Measurements from ENCODE around the gene SCN5A. TPM values are rescaled to one million over a fixed set of nuclear protein-coding genes. Genes with fewer than 3 reads are reported as not detected.

SCN5A gene
- total RNA-seq, 1 donor from 2014 or later, result 3.5 TPM

DNA sequence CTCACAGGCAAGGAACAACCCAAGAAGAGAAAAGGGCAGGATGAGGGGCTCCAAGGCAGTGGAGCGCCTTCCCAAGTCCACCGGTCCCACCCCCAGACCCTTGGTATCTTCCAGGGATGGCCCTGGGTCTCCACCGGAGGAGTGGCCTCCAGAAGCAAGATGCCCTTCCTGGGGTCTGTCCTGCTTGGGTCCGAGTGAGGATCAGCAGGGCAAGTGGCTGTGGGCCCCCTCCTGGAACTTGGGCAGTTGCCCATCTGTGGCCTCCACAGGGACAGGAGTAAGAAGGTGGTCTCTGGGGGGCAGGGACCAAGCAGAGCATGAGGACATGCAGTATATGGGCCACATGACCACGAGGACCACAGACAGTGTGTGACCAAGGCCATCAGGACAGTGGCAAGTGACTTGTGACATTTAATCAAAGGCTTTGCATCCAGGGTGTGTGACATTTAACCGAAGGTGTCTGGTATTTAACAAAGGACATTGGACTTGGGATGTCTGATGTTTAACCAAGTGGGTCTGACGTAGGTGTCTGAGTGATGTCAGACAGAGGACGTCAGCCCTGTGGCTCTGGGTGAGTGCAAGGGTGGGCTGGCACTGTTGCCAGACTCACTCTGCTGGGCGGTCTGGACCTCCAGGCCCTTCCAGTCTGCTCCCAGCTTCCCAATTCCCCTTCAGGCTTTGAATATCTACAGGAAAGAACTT lies 34.7 kb downstream of the SCN5A start:
- Mint-ChIP-seq H3K27me3 (peaks cover 30% of the 10 kb centered on the region), H3K27ac (no peak overlapping the region), H3K9me3 (no peaks in the 10 kb centered on the region), H3K4me3 (no peak overlapping the region), H3K4me1 (ENCODE audit: unreplicated experiment) (no peaks in the 10 kb centered on the region), H3K36me3 (no peaks in the 10 kb centered on the region)
- no peak for DNase-seq (ENCODE audit: extremely low spot score, unreplicated experiment)
- TF ChIP-seq, protein P1, sequence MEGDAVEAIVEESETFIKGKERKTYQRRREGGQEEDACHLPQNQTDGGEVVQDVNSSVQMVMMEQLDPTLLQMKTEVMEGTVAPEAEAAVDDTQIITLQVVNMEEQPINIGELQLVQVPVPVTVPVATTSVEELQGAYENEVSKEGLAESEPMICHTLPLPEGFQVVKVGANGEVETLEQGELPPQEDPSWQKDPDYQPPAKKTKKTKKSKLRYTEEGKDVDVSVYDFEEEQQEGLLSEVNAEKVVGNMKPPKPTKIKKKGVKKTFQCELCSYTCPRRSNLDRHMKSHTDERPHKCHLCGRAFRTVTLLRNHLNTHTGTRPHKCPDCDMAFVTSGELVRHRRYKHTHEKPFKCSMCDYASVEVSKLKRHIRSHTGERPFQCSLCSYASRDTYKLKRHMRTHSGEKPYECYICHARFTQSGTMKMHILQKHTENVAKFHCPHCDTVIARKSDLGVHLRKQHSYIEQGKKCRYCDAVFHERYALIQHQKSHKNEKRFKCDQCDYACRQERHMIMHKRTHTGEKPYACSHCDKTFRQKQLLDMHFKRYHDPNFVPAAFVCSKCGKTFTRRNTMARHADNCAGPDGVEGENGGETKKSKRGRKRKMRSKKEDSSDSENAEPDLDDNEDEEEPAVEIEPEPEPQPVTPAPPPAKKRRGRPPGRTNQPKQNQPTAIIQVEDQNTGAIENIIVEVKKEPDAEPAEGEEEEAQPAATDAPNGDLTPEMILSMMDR (conservative IDR thresholded peaks at IDR 0.05), result no peak

DNA sequence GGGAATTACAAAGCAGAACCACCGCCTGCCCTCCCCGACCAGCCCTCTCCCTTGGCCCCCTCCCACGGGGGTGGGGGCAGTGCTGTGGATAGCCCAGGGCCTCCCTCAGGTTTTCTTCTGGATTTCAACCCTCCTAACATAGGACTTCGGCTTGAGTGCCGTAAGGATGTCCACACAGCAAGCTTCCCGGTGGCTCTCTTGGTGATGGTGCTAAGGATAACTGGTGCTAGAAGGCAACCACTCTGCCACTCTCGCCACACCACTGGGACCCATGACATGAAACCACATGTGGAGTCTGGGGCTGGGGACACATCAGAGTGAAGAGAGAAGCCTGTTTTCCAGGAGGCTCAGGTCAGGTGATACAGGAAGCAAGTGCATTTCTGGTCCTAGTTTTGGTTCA lies 35.4 kb downstream of the SCN5A start:
- TF ChIP-seq, protein P1 (conservative IDR thresholded peaks at IDR 0.05), result no peak
- peaks cover 28% of the 10 kb centered on the region for H3K27me3 Mint-ChIP-seq
- H3K4me3 Mint-ChIP-seq, result no peak overlapping the region
- H3K4me1 Mint-ChIP-seq (ENCODE audit: unreplicated experiment), result no peaks in the 10 kb centered on the region
- no peaks in the 10 kb centered on the region for H3K9me3 Mint-ChIP-seq
- DNase-seq (ENCODE audit: extremely low spot score, unreplicated experiment), result no peak
- H3K27ac Mint-ChIP-seq, result no peak overlapping the region
- no peaks in the 10 kb centered on the region for H3K36me3 Mint-ChIP-seq

GRCh38 chr3:38613426-38613825 lies 36.1 kb downstream of the SCN5A start:
- Mint-ChIP-seq H3K4me3 (no peak overlapping the region), H3K36me3 (no peaks in the 10 kb centered on the region), H3K9me3 (no peaks in the 10 kb centered on the region), H3K27me3 (peaks cover 22% of the 10 kb centered on the region), H3K27ac (no peak overlapping the region), H3K4me1 (ENCODE audit: unreplicated experiment) (no peaks in the 10 kb centered on the region)
- TF ChIP-seq, protein P1 (conservative IDR thresholded peaks at IDR 0.05), result no peak
- no peak for DNase-seq (ENCODE audit: extremely low spot score, unreplicated experiment)

- H3K9me3 Mint-ChIP-seq, result no peaks in the 10 kb centered on the region
- no peak overlapping the region for H3K27ac Mint-ChIP-seq
- H3K4me3 Mint-ChIP-seq, result no peak overlapping the region
- DNase-seq (ENCODE audit: extremely low spot score, unreplicated experiment), result no peak
- H3K27me3 Mint-ChIP-seq, result peaks cover 18% of the 10 kb centered on the region
- TF ChIP-seq, protein P1 (conservative IDR thresholded peaks at IDR 0.05), result no peak
- H3K4me1 Mint-ChIP-seq (ENCODE audit: unreplicated experiment), result no peaks in the 10 kb centered on the region
- H3K36me3 Mint-ChIP-seq, result no peaks in the 10 kb centered on the region
These were observed 37.6 kb downstream of the SCN5A start for GRCh38 chr3:38611866-38612265.

GRCh38 chr3:38610934-38611333 lies 38.6 kb downstream of the SCN5A start:
- peaks cover 17% of the 10 kb centered on the region for H3K27me3 Mint-ChIP-seq
- no peaks in the 10 kb centered on the region for H3K9me3 Mint-ChIP-seq
- H3K4me3 Mint-ChIP-seq, result no peak overlapping the region
- H3K36me3 Mint-ChIP-seq, result no peaks in the 10 kb centered on the region
- H3K27ac Mint-ChIP-seq, result no peak overlapping the region
- no peak for DNase-seq (ENCODE audit: extremely low spot score, unreplicated experiment)
- TF ChIP-seq, protein P1 (conservative IDR thresholded peaks at IDR 0.05), result no peak
- H3K4me1 Mint-ChIP-seq (ENCODE audit: unreplicated experiment), result no peaks in the 10 kb centered on the region
